ENCODE measurements around the gene UBE3D.

DNA sequence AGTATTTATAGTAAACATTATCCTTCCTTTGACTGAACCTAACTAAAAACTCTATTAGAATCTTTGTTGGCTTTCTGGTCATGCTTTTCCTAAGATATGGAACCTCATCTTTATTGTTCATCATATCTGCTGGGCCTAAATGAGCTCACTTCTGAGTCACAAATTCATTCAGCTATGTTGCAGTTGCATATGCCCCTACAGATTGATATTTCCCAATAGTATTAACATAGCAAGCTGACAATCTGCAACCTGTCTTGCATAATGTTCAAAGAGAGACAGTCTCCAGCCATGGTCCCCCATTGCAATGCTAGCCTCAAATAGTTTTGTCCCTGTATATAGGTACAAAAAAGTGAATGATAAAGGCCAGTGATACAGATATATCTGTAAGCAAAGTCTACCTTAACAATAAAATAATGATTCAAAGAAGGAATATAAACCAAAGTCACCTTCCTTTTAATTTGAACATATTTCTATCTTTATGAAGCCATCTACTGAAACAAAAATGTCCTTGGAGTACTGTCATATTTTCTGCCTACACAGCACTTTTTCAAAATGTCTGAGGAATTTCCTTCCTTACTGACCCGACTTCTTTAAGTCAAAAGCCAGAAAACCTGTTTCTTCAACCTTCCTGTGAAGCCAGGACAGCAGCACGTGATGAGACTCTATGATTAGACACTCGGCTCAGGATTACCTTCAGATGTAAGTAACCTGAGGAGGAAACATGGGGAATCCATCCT lies 140.7 kb downstream of the UBE3D start:
- TF ChIP-seq, protein P1, sequence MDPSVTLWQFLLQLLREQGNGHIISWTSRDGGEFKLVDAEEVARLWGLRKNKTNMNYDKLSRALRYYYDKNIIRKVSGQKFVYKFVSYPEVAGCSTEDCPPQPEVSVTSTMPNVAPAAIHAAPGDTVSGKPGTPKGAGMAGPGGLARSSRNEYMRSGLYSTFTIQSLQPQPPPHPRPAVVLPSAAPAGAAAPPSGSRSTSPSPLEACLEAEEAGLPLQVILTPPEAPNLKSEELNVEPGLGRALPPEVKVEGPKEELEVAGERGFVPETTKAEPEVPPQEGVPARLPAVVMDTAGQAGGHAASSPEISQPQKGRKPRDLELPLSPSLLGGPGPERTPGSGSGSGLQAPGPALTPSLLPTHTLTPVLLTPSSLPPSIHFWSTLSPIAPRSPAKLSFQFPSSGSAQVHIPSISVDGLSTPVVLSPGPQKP (IDR thresholded peaks at IDR 0.05; ENCODE audit: borderline replicate concordance, low read depth, low read length), result no peak
- TF ChIP-seq, protein P2, sequence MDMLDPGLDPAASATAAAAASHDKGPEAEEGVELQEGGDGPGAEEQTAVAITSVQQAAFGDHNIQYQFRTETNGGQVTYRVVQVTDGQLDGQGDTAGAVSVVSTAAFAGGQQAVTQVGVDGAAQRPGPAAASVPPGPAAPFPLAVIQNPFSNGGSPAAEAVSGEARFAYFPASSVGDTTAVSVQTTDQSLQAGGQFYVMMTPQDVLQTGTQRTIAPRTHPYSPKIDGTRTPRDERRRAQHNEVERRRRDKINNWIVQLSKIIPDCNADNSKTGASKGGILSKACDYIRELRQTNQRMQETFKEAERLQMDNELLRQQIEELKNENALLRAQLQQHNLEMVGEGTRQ (IDR thresholded peaks at IDR 0.05; ENCODE audit: low read depth, low read length), result no peak
- no peak for TF ChIP-seq RAD21 (IDR thresholded peaks at IDR 0.05; ENCODE audit: low read length)
- TF ChIP-seq RFX5 (IDR thresholded peaks at IDR 0.05; ENCODE audit: low read depth, low read length), result no peak
- TF ChIP-seq, protein P3, sequence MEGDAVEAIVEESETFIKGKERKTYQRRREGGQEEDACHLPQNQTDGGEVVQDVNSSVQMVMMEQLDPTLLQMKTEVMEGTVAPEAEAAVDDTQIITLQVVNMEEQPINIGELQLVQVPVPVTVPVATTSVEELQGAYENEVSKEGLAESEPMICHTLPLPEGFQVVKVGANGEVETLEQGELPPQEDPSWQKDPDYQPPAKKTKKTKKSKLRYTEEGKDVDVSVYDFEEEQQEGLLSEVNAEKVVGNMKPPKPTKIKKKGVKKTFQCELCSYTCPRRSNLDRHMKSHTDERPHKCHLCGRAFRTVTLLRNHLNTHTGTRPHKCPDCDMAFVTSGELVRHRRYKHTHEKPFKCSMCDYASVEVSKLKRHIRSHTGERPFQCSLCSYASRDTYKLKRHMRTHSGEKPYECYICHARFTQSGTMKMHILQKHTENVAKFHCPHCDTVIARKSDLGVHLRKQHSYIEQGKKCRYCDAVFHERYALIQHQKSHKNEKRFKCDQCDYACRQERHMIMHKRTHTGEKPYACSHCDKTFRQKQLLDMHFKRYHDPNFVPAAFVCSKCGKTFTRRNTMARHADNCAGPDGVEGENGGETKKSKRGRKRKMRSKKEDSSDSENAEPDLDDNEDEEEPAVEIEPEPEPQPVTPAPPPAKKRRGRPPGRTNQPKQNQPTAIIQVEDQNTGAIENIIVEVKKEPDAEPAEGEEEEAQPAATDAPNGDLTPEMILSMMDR (conservative IDR thresholded peaks at IDR 0.05; ENCODE audit: low read depth, low read length), result no peak
- peak; percentile 88 for TF ChIP-seq CEBPB (IDR thresholded peaks at IDR 0.05; ENCODE audit: low read depth, low read length)
- TF ChIP-seq FOS (IDR thresholded peaks at IDR 0.05; ENCODE audit: low read depth, low read length), result no peak
- TF ChIP-seq MXI1 (IDR thresholded peaks at IDR 0.05; ENCODE audit: borderline replicate concordance, low read depth, low read length), result no peak
- TF ChIP-seq MAFK (IDR thresholded peaks at IDR 0.05; ENCODE audit: low read depth, low read length), result peak; percentile 97
- no peak for TF ChIP-seq MAZ (IDR thresholded peaks at IDR 0.05; ENCODE audit: borderline replicate concordance, low read depth, low read length)
- TF ChIP-seq POLR2A (IDR thresholded peaks at IDR 0.05; ENCODE audit: low read depth, low read length), result no peak

Measured in IMR-90 (cell line).